SJSA1 (cell line): Measurements from ENCODE around the gene RAB37. TPM values are rescaled to one million over a fixed set of nuclear protein-coding genes. Genes with fewer than 3 reads are reported as not detected.

Experiments
- DNase-seq, 2 experiments: peaks; one replicate each; pipeline ENCODE4 v3.0.0-alpha.2; 2015 to 2020; ENCODE audit warnings: low spot score in 2 of 2, low read depth in 1 of 2
- H3K27ac ChIP-seq: fragments of 250-450 bp; sonication (Bioruptor Pico); 2 replicates; pipeline ENCODE4 v1.5.1; 2020; ENCODE audit warnings: mild to moderate bottlenecking, moderate library complexity
- H3K27me3 ChIP-seq: fragments of 250-450 bp; sonication (Bioruptor Pico); replicated peaks from 2 replicates; pipeline ENCODE4 v1.5.1; 2020; ENCODE audit warnings: mild to moderate bottlenecking, moderate library complexity
- H3K36me3 ChIP-seq: fragments of 250-450 bp; sonication (Bioruptor Pico); 2 replicates; pipeline ENCODE4 v1.5.1; 2020; ENCODE audit warnings: mild to moderate bottlenecking
- H3K4me1 ChIP-seq: fragments of 250-450 bp; sonication (Bioruptor Pico); replicated peaks from 2 replicates; pipeline ENCODE4 v1.6.1; 2021; ENCODE audit warnings: mild to moderate bottlenecking
- H3K4me3 ChIP-seq: fragments of 250-450 bp; sonication (Bioruptor Pico); 2 replicates; pipeline ENCODE4 v1.5.1; 2020; ENCODE audit warnings: mild to moderate bottlenecking
- H3K9me3 ChIP-seq: fragments of 250-450 bp; sonication (Bioruptor Pico); replicated peaks from 2 replicates; pipeline ENCODE4 v1.5.1; 2020; ENCODE audit warnings: mild to moderate bottlenecking
- total RNA-seq: library from RNA; depleted of rRNA; stranded (reverse); fragments of >200 nt; shearing (Covaris generic); gene quantifications from 2 replicates; pipeline ENCODE4 v1.2.3, GENCODE V29; 2014

RAB37 gene
- total RNA-seq, 1 experiment from 2014 or later: 1.6 TPM

DNA sequence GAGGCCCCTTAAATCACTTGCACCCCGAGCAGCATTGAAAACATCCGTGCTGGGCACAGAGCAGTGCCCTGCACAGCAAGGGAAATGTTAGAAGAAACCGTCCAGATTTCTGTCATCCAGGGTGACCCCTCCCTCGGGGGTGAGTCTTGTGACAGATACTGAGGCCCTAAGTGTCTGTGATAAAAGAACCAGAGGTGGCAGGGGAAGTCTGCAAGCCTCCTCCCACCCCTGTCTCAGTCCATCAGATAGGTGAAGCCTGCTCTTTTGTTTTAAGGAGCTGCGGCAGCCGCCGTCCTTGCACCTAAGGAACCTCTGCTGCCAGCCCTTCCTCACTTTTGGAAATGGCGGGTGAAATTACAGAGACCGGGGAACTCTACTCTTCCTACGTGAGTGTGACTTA, 39.9 kb downstream of the RAB37 start:
- H3K9me3 ChIP-seq: no peaks in the 10 kb centered on the region
- H3K27ac ChIP-seq: no peak overlapping the region
- no peak for DNase-seq
- H3K4me3 ChIP-seq: peak overlapping the region; percentile 61
- H3K27me3 ChIP-seq: no peaks in the 10 kb centered on the region
- H3K4me1 ChIP-seq: peaks cover 29% of the 10 kb centered on the region
- peaks cover 59% of the 10 kb centered on the region for H3K36me3 ChIP-seq

DNA sequence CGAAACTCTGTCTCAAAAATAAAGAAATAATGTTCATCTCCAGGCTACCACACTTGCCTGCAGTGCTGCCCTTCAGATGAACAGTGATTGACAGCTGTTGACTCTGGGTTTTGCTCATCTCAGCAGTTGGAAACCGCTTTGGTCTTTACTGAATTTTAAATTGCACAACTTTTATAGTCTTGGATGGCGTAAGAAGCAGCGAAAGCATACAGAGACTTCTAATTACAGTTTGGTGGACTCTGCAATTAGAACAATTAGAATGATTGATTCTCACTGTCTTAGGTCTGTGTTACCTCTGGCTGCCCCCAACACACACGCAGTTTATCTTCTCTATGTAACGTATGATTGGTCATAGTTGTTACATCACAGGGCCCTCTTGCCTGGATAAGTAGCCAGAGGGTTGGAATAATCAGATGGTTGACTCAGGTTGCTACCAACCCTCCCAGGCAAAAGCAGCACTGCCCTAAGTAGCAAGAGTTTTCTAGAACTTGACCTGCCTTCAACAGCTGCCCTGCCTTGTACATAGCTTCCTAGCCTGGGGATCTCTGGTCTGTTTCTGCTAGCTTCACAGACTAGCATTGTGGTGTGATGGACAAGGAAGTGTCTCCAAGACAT, 41.0 kb downstream of the RAB37 start:
- DNase-seq: no peak
- no peak overlapping the region for H3K4me3 ChIP-seq
- H3K27ac ChIP-seq: no peak overlapping the region
- peaks cover 59% of the 10 kb centered on the region for H3K36me3 ChIP-seq
- no peaks in the 10 kb centered on the region for H3K27me3 ChIP-seq
- no peaks in the 10 kb centered on the region for H3K9me3 ChIP-seq
- peaks cover 29% of the 10 kb centered on the region for H3K4me1 ChIP-seq

DNA sequence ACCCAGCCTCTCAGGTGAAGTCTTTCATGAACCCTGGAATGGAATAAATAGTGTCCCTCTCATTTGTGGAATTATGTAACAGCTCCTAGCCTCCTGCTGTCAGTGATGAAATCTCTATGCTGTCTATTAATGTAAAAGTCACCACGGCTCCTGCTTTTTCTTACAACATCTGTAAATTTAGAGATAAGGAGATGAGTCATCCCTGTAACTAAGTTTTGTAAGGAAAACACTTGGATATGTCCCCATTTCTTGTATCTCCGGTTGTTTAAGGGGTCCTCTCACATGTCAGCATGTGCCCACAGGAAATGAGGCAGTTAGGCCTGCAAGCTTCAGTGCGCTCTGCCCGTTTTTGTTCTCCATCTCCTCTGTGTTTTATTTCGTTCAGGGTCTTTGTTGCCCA, 41.9 kb downstream of the RAB37 start:
- DNase-seq: no peak

DNA sequence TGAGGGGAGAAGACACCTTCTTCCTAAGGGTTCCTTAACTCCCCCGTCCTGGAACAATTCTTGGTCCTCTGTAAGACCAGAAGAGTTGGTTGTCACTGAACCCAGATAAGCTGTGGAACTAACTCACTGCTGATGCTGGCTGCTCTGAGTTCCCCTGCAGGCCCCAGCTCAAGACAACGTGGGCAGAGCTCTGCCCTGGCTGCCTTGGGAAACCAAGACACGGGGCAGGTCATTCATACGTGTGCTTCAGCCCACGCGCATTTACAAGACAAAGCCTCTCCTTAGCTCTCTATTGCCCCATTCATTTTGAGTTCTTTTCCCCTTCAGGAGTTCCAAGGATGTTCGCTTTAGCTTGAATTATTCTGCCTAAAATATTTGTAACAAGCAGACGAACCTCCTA, 42.4 kb downstream of the RAB37 start:
- H3K27me3 ChIP-seq: no peaks in the 10 kb centered on the region
- no peaks in the 10 kb centered on the region for H3K9me3 ChIP-seq
- H3K27ac ChIP-seq: no peak overlapping the region
- H3K4me3 ChIP-seq: no peak overlapping the region
- H3K4me1 ChIP-seq: peaks cover 19% of the 10 kb centered on the region
- H3K36me3 ChIP-seq: peaks cover 51% of the 10 kb centered on the region
- DNase-seq: no peak

More for the DNA sequence above, 41.9 kb downstream of the RAB37 start:
- Histone ChIP-seq H3K27me3 (no peaks in the 10 kb centered on the region), H3K4me3 (no peak overlapping the region), H3K4me1 (peaks cover 21% of the 10 kb centered on the region), H3K9me3 (no peaks in the 10 kb centered on the region), H3K27ac (no peak overlapping the region), H3K36me3 (peaks cover 53% of the 10 kb centered on the region)

DNA sequence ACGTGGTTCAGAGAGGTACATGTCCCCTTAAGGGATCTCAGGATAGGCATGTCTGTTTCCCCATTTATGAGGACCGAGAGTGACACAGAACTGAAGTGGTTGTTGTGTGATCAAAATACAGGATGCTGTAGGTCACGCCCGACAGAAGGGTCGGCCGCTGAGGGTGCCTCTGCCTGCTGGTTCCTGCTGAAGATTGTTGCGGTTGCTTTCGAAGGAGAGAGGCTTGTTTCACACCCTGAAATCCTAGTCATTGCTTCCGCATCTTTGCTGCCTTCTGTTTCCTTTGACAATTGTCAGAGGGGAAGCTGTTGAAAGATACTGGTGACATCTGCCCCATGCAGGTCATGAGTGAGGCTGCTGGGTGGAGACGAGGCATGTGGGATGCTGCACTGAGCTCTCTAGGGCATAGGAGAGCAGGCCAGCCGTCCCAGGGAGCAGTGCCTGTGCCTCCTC, 42.9 kb downstream of the RAB37 start:
- no peak for DNase-seq
- Histone ChIP-seq H3K27ac (no peak overlapping the region), H3K4me3 (no peak overlapping the region), H3K36me3 (peaks cover 48% of the 10 kb centered on the region), H3K27me3 (no peaks in the 10 kb centered on the region), H3K4me1 (peaks cover 14% of the 10 kb centered on the region), H3K9me3 (no peaks in the 10 kb centered on the region)

DNA sequence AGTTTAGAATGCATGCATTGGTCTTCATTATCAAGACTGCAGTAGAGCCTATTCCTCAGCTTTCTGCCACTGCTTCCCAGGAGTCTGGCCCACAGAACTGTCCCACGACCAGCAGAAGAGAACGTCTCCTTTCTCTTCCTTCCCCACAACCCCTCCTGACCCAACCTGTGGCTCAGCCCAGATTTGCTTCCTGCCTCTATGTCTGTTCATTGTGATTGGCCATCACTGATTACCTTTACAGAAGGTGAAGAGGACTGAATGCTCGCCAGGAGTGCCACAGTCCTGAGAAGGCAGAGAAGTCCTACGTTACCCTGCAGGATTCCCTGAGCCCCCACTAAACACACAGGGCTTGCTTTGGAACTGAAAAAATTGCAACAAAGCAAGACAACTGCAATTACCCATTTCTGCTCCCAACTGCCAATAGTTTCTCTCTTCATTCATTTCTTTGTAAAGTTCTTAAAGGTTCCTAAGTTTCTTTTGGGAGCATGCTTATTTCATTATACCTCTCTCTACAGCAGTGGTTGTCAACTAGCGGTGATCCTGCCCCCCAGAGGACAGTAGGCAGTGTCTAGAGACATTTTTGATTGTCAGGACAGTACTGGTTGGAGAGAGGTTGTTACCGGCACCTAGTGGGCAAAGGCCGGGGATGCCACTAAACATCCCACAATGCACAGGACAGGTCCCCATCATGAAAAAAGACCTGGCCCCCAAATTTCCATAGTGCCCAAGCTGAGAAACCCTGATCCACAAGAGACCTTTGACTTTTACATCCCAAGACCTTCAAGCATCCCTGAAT, 43.6 kb downstream of the RAB37 start:
- DNase-seq: peak in 1 of 2 experiments; percentile 49

DNA sequence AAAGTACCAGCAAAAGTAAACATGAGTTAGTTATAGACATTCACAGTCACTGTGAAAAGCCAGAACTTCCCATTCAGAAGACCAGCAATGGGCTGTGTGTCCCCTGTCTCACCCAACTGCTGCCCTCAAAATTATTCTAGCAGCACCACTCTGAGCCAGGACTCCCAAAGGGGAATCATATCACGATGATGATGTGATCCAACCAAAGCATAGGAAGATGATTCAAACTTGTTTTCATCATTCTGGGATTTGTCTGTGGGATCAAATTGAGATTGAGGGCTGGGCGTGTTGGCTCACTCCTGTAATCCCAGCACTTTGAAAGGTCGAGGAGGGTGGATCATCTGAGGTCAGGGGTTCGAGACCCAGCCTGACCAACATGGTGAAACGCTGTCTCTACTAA, 45.5 kb downstream of the RAB37 start:
- H3K4me1 ChIP-seq: no peaks in the 10 kb centered on the region
- H3K27me3 ChIP-seq: no peaks in the 10 kb centered on the region
- peaks cover 54% of the 10 kb centered on the region for H3K36me3 ChIP-seq
- H3K9me3 ChIP-seq: no peaks in the 10 kb centered on the region
- H3K27ac ChIP-seq: no peak overlapping the region
- H3K4me3 ChIP-seq: no peak overlapping the region
- no peak for DNase-seq

More for the DNA sequence above, 43.6 kb downstream of the RAB37 start:
- no peak overlapping the region for H3K27ac ChIP-seq
- peaks cover 8% of the 10 kb centered on the region for H3K4me1 ChIP-seq
- H3K9me3 ChIP-seq: no peaks in the 10 kb centered on the region
- peaks cover 46% of the 10 kb centered on the region for H3K36me3 ChIP-seq
- H3K27me3 ChIP-seq: no peaks in the 10 kb centered on the region
- no peak overlapping the region for H3K4me3 ChIP-seq

DNA sequence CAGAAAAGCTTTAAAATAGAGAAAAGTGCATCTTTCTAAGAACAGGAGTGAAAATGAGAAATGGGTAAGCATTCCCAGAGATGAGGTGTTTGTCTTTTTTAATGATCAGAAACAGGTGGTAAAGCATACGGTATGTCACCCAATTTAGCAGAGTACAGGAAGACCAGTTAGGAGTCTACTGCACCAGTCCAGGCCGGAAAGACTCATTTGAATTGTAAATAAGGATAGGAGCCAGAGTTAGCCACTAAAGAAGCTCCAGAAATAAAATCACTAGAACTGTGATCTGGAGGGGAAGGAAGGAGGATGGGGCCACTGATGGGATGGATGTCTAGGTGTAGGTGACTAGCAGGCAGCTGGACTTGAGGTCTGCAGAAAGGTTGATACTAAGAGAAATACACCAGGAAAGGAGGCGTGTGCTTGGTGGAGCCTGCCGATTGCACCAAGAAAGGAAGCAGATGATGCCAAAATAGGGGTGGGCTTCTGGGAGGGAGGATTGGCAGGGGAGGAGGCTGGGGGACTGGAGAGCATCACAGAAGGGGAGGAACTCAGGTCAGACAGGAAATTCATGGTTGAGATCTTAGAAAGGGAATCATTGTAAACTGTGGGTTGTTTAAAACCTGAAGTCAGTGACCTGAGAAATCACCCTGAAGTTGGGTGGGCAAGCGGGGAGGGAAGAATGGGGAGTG, 47.2 kb downstream of the RAB37 start:
- DNase-seq: no peak
- no peaks in the 10 kb centered on the region for H3K4me1 ChIP-seq

DNA sequence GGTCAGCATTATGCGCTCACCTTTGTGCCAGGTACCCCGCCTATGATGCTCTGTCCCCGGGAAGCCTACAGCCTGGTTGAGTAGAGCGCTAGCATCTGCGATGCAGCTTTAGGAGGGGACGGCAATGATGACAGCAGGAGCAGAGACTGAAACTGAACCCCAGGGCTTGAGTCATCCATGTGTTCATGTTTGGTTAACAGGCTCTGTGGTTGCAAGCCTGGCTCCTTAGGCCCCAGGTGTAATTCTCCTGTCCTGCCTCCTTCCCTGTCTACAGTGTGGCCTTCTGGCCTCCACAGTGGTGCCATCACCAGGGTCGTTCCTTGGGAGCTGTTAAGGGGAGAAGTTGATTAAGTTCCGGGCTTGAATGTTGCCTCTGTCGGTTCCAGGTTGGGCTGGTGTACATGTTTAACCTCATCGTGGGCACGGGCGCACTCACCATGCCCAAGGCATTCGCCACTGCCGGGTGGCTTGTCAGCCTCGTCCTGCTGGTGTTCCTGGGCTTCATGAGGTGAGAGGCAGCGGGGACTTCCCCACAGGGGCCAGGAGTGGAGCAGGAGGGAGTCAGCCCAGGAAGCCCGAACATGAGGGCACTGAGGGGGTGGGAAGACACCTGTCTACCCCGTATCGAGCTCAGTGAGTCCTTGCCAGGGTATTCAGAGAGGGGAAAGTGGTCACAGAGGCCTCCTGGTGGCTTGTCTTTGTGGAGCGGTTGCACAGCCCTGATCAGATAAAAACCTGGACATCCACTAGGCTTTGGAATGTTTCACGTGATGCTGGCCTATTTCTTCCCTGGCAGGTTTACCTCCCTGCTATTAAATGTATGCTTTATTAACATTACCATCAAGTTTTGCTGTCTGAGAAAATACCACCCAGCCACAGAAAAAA, 48.3 kb downstream of the RAB37 start:
- Histone ChIP-seq H3K36me3 (peaks cover 55% of the 10 kb centered on the region), H3K4me1 (no peaks in the 10 kb centered on the region), H3K27me3 (no peaks in the 10 kb centered on the region), H3K4me3 (no peak overlapping the region), H3K9me3 (no peaks in the 10 kb centered on the region), H3K27ac (no peak overlapping the region)
- DNase-seq: no peak

More for the DNA sequence above, 47.2 kb downstream of the RAB37 start:
- Histone ChIP-seq H3K9me3 (no peaks in the 10 kb centered on the region), H3K27me3 (no peaks in the 10 kb centered on the region), H3K27ac (no peak overlapping the region), H3K4me3 (no peak overlapping the region), H3K36me3 (peaks cover 57% of the 10 kb centered on the region)

DNA sequence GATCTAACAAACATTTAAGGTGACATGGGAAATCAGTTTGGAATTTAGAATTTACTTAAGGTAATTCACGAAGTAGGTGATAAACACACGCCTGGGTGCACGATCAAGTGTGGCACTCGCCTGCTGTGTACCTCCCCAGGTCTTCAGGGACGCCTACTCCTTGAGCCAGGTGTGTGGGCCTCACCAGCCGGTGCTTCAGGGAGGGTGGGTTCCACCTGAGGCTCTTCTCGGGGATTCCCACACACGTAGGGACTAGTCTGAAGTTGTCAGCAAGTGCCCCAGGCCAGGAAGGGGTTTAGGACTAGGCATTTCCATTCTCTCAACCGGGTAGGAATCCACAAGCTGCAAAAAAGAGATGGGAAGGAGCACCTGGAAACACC, 48.9 kb downstream of the RAB37 start:
- no peaks in the 10 kb centered on the region for H3K4me1 ChIP-seq
- no peak overlapping the region for H3K27ac ChIP-seq
- no peak for DNase-seq
- no peak overlapping the region for H3K4me3 ChIP-seq
- H3K9me3 ChIP-seq: no peaks in the 10 kb centered on the region
- no peaks in the 10 kb centered on the region for H3K27me3 ChIP-seq
- H3K36me3 ChIP-seq: peaks cover 55% of the 10 kb centered on the region

DNA sequence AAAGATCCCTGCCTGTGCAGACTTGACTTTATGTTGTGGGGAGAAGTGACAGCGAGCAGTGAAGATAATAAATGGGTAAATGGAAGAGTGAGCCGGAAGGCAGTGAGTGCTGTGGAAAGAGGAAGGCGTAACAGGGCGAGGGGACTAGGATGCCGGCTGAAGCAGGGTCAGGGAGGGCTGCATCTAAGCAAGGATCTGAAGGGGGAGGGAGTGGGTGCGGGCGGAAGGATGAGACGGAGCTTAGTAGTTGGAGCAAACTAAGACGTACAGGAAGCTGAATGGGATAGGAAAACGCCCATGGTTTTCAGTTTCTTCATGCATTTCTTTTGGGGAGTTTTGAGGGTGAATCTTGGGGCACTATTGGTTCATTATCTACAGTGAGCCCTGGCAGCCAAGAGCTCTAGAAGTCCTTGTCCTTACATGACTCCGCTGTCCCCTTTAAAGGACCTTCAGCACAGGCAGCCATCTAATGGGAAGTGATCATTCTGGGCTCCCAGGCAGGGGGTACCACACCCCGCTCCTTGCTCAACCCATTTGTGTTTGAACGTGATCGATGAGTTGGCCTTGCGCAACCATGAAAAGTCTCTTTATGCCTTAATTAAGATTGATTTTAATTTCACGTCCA, 49.5 kb downstream of the RAB37 start:
- Histone ChIP-seq H3K27ac (no peak overlapping the region), H3K4me1 (no peaks in the 10 kb centered on the region), H3K27me3 (no peaks in the 10 kb centered on the region), H3K9me3 (no peaks in the 10 kb centered on the region), H3K36me3 (peaks cover 51% of the 10 kb centered on the region), H3K4me3 (no peak overlapping the region)
- no peak for DNase-seq

DNA sequence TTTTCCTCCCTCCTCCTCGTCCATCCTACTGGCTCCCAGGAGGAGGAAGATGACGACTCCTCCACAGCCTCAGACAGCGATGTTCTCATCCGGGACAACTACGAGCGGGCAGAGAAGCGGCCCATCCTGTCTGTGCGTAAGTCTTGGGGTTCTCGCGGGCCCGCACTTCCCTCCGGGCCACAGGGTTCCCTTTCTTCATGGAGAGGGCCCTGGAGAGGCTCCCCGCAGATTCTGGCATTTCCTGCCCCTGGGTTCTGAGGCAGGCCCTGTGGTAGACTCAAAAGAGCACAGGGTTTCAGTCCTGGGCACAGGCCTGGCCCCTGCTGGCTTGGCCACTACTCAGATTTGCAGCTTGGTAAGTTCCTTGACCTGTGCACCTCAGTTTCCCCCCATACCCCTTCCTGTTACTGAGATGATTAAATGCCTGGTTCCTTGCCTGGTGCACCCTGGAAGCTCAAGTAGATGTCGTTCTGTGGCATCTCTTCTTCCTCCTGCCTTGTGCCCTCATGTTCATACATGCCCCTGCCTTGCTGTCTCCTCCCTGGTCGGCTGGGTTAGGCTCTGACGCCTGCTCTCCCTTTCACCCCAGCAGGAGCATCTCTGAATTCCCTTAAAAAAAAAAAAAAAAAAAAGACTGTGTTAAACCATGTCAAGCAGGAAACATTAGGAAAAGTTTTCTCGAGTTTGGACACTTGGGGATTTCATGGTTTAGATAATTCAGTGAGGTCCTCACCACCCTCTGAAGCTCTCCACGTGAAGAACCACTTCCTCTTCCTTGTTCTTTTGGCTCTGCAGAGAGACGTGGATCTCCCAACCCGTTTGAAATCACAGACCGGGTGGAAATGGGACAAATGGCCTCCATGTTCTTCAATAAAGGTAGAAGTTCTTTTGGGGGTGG, 53.4 kb downstream of the RAB37 start:
- no peaks in the 10 kb centered on the region for H3K9me3 ChIP-seq
- H3K27ac ChIP-seq: no peak overlapping the region
- no peak for DNase-seq
- no peaks in the 10 kb centered on the region for H3K4me1 ChIP-seq
- no peak overlapping the region for H3K4me3 ChIP-seq
- no peaks in the 10 kb centered on the region for H3K27me3 ChIP-seq
- peaks cover 60% of the 10 kb centered on the region for H3K36me3 ChIP-seq
